Measurements from ENCODE around the gene MEN1. TPM values are rescaled to one million over a fixed set of nuclear protein-coding genes. Genes with fewer than 3 reads are reported as not detected.

Gene MEN1
- total RNA-seq, result 11.3 TPM
- 17.4 TPM for polyA plus RNA-seq

DNA sequence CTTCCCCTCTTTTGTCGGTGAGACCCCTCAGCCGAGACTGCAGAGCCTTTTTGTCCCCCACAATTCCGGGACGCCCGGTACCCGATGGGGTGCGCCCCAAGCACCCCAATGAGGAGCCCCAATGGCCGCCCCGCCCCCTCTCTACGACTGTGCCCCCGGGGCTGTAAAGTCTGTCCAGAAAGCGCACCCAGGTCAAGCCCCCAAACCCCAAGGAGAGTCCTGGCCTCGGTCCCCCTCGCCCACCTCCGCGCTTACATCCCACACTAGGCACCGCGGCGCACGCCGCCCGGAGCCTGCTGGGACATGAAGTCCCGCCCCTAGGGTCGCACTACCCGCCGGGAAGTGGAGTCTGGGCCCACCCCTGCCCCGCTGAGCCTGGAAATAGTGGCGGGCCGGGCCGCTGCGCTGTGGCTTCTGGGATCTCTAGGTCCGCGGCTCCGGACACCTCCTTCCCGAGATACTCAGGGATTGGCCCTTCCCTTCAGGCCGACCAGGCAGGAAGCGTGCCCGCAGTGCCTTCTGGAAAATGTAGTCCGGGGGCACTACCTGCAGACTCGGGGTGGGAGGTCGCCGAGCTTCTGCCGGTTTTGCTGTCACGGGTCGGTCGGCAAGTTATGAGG is at the start of gene MEN1:
Gene MEN1, minus strand, starts transcription at position 281 of the 620 bp plus-strand sequence. CDS start 442 bp downstream, outside the sequence.
- peak; percentile 91 for DNase-seq (ENCODE audit: extremely low spot score)
- Histone ChIP-seq H3K4me1 (ENCODE audit: insufficient read depth) (no peaks in the 10 kb centered on the region), H3K4me3 (ENCODE audit: low read depth, low read length) (peak within 1 kb of the TSS; percentile 72), H3K27ac (ENCODE audit: low read depth) (peak within 1 kb of the TSS; percentile 68), H3K36me3 (ENCODE audit: insufficient read depth) (no peaks in the 10 kb centered on the region)
- whole genome bisulfite sequencing, result under 1% methylated on average over 46 of the region's 46 CpGs

DNA sequence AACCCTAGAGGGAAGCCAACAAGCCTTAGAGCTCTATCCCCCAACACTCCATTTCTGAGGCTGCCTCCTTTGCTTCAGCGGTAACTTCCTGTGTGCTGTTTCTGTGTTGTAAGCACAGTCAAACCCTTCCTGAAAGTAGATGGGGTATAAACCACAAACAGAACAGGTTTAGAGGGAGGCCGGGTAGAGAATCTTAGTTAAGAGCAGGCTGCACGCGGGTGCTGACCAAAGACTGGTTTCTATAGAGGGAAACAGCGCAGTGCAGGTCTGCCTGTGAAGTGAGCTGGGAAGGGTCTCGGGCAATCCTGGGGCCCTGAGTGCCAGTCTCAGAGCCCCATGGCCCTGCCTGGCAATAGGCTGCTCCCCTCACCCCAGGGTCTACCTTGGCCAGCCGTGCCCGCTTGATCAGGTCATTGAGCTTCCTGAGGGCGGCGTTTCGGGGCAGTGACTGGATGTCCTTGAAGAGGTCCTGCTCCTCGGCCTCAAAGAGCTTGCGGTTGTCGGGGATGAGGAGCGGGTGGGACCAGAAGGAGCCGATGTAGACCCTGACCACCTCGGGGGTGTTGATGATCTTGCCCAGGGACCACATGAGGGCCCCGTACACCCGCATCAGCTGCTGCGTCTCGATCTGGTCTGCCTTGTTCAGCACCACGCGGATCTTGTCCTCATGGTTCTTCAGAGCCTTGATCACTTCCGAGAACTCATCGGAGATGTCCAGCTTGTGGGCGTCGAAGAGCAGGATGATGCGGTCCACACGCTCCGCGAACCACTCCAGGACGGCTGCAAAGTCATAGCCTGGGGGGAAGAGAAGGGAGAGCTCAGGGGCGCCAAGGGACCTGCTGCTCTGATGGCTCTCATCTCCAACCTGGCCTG is 49.4 kb upstream of the MEN1 start:
- Histone ChIP-seq H3K4me3 (ENCODE audit: low read depth, low read length) (no peak overlapping the region), H3K36me3 (ENCODE audit: insufficient read depth) (no peaks in the 10 kb centered on the region), H3K4me1 (ENCODE audit: insufficient read depth) (no peaks in the 10 kb centered on the region), H3K27ac (ENCODE audit: low read depth) (no peak overlapping the region)
- no peak for DNase-seq (ENCODE audit: extremely low spot score)
- WGBS, result 89% methylated on average over 33 of the region's 33 CpGs

DNA sequence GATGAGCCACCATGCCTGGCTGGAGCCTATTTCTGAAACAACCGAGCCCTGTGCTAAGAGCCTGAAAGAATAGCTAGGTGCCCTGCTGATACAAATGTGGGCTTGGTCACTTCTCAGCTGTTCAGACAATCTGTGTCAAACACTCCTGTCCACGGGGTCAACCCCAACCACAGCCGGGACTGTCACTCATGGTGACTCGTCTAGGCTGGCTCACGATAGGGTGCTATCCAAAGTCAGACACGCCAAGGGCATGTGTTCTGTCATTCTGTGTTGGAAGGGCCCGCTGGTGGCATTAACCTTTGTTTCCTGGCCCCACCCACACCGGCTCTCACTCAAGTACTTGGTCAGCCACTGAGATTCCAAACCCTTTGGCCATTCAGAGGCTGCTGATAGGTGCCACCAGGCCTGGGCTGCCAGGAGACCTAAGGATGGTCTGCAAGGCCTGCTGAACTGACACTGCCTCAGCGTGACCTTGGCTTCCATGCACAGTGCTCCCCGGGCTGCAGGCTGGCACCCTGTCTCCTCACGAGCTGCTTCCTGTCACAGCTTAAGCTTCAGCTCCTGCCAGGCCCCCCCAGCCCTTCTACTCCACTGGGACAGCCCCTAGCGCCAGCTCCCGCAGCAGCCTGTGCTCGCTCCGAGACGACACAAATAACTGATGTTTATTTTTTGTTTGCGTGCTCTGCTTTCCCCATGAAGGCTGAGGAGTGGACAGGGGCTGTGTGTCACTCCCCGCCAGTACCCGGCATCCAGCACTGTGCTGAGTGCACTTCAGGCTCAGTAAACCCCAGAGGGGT is 48.3 kb upstream of the MEN1 start:
- 82% methylated on average over 19 of the region's 19 CpGs for WGBS
- H3K36me3 ChIP-seq (ENCODE audit: insufficient read depth), result no peaks in the 10 kb centered on the region
- no peaks in the 10 kb centered on the region for H3K4me1 ChIP-seq (ENCODE audit: insufficient read depth)
- no peak for DNase-seq (ENCODE audit: extremely low spot score)
- no peak overlapping the region for H3K4me3 ChIP-seq (ENCODE audit: low read depth, low read length)
- no peak overlapping the region for H3K27ac ChIP-seq (ENCODE audit: low read depth)

DNA sequence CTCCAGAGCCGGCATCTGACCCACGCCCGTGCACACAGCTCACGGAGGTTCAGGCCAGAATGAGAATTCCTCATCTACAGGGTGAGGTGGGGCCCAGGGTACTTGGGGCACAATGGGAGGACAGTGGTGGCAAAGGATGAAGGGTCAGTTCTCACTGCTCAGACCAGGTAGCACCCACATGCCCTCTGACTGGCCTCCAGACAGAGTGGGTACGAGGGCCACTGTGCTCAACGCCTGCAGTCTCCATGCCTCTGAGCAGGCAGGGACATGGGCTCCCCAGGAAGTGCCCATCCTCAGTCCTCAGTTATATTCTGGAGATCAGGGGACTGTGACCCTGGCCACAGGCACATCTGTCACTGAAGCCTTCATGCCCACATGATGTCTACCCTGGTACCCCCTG is 47.1 kb upstream of the MEN1 start:
- H3K36me3 ChIP-seq (ENCODE audit: insufficient read depth), result no peaks in the 10 kb centered on the region
- H3K4me1 ChIP-seq (ENCODE audit: insufficient read depth), result no peaks in the 10 kb centered on the region
- H3K4me3 ChIP-seq (ENCODE audit: low read depth, low read length), result no peak overlapping the region
- no peak for DNase-seq (ENCODE audit: extremely low spot score)
- H3K27ac ChIP-seq (ENCODE audit: low read depth), result no peak overlapping the region
- WGBS, result 91% methylated on average over 6 of the region's 6 CpGs

DNA sequence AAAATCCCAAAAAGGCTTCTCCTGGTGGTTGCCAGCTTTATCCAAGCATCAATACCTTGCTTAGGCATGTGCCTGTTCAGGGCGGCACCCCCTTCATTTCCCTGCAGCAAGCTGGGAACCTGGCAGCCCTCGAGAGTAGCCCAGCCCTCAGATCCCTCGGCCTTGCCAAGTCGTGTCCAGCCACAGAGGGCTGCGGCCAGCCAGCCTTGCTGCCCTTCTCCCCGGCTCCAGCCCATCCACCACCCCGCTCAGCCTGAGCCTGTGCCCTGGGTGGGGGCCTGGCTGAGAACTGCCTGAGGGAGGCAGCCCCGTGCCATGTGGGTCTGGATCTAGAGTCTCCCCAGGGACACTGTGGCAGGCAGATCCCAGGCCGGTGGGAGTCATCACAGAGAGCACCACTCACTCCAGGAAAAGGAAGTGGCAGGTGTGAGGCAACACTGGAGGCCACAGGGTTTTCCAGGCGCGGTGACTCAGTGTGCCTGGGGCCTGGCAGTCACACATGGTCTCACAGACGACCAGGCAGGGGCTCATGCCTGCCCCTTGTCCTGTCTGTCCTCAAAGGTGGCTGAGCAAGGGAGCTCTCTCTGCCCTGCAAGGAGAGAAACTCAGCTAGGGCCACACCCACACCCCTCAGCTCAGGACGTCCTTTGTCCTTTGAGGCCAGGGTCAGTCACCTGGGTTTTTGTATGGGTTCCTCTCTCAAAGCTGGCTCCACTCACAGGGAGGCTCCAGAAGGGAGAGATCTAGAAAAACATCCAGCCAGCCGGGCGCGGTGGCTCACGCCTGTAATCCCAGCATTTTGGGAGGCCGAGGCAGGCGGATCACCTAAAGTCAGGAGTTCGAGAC is 46.3 kb upstream of the MEN1 start:
- H3K4me1 ChIP-seq (ENCODE audit: insufficient read depth), result no peaks in the 10 kb centered on the region
- WGBS, result 64% methylated on average over 20 of the region's 20 CpGs
- H3K27ac ChIP-seq (ENCODE audit: low read depth), result peak overlapping the region; percentile 11
- no peaks in the 10 kb centered on the region for H3K36me3 ChIP-seq (ENCODE audit: insufficient read depth)
- no peak overlapping the region for H3K4me3 ChIP-seq (ENCODE audit: low read depth, low read length)
- DNase-seq (ENCODE audit: extremely low spot score), result no peak

DNA sequence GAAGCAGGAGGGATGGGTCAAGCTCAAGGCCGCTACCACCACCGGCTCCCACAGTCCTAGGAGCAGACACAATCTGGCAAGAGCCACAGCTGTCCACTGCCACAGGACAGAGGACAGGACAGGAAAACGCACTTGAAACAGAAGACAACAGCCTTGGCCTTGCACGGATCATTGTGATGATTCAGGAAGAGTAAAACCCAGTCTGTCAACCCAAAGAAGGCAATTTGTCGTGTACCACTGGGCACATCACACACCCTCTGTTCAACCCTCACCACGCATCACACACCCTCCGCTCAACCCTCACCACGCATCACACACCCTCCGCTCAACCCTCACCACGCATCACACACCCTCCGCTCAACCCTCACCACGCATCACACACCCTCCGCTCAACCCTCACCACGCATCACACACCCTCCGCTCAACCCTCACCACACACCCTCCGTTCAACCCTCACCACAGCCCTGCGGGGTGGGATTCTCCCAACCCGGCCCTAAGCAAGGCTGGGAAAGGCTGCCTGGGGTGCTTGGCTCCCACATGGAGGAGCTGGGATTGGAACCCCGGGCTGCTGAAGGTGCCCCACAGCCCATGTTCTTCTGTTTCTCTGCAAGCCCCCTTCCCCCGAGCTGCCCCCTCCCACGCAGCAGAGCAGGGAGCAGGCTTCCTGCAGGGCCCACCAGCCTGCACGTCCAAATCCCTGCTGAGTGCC is 45.4 kb upstream of the MEN1 start:
- WGBS, result 89% methylated on average over 19 of the region's 22 CpGs
- Histone ChIP-seq H3K36me3 (ENCODE audit: insufficient read depth) (no peaks in the 10 kb centered on the region), H3K4me3 (ENCODE audit: low read depth, low read length) (no peak overlapping the region), H3K27ac (ENCODE audit: low read depth) (peak overlapping the region; percentile 53), H3K4me1 (ENCODE audit: insufficient read depth) (no peaks in the 10 kb centered on the region)
- no peak for DNase-seq (ENCODE audit: extremely low spot score)

DNA sequence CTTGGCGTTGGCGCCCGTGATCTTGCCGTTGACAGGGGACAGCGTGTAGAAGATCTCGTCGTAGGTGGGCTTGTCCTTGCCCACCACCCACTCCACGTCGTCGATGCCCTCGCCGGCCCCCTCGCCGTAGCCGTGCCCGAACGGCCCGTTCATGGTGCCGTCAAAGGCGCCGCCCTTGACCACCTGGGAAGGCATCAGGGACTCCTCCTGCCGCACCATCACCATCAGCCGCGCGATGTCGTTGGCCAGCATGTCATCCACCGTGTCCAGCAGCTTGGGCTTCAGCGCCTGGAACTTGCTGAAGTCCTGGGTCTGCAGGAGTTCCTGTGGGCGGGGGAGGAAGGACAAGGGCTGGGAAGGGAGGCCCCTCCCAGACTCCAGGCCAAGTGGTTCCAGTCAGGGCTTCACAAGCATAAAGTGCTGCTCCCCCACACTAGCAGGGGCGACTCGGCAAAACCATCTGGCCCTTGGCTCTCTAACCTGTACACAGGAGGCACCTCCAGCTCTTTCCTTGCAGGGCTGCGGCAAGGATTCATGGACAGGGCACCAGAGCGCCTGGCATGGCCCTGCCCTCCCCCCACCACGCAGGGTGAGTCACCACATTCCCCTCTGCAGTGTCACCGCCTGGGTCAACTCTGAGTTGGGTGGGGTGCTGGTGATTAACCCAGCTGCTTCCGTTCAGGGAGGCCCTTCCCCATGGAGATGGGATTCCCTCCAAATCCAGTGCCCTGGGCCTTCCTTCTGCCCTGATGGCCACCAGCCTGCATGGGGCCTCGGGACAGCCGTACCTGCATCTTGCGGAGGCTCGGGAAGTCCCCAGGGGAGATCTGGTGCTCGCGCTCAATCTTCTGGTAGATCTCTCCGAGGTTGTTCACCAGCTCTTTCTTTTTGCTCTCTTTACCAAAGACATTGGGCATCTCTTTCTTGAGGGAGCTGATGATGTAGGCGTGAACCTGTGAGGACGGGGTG is 44.5 kb upstream of the MEN1 start:
- DNase-seq (ENCODE audit: extremely low spot score), result no peak
- H3K4me1 ChIP-seq (ENCODE audit: insufficient read depth), result no peaks in the 10 kb centered on the region
- no peaks in the 10 kb centered on the region for H3K36me3 ChIP-seq (ENCODE audit: insufficient read depth)
- 68% methylated on average over 45 of the region's 45 CpGs for WGBS
- H3K4me3 ChIP-seq (ENCODE audit: low read depth, low read length), result no peak overlapping the region
- peak overlapping the region; percentile 53 for H3K27ac ChIP-seq (ENCODE audit: low read depth)

DNA sequence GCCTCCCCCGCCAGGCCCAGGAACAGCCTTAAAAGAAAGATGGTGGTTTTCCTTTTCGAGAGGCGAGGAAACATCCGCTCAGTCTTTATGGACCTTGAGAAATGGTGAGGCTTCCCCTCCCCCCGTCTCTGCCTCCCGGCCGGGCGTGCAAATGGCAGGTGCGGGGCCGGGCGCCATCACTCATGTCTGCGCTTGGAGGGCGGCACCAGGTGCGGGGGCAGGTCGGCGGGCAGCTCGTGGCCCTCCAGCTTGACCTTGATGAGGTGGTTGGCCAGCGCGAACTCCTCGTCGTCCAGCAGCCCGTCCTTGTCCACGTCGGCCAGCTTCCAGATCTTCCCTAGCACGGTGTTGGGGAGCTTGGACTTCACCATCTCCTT is 43.8 kb upstream of the MEN1 start:
- no peaks in the 10 kb centered on the region for H3K36me3 ChIP-seq (ENCODE audit: insufficient read depth)
- no peak for DNase-seq (ENCODE audit: extremely low spot score)
- H3K4me3 ChIP-seq (ENCODE audit: low read depth, low read length), result no peak overlapping the region
- no peak overlapping the region for H3K27ac ChIP-seq (ENCODE audit: low read depth)
- H3K4me1 ChIP-seq (ENCODE audit: insufficient read depth), result no peaks in the 10 kb centered on the region
- WGBS, result 95% methylated on average over 25 of the region's 25 CpGs

DNA sequence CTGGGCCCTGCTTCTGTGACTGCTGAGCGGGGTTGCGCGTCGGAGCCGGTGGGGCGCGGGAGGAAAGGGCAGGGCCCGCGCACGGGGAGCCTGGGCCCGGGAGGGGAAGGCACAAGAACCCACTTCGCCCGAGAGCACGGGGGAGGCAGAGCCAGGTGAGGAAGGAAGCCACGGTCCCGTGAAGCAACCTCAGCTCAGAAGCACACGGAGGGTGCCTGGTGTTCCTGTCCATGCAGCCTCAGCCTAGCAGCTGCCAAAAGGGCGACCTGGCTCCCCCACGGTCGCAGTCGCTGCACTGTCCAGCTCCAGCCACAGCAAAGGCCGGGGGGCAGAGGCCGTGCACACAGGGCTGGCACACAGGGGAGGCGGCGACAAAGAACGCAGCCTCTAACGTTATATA is 43.4 kb upstream of the MEN1 start:
- no peak for DNase-seq (ENCODE audit: extremely low spot score)
- H3K4me1 ChIP-seq (ENCODE audit: insufficient read depth), result no peaks in the 10 kb centered on the region

DNA sequence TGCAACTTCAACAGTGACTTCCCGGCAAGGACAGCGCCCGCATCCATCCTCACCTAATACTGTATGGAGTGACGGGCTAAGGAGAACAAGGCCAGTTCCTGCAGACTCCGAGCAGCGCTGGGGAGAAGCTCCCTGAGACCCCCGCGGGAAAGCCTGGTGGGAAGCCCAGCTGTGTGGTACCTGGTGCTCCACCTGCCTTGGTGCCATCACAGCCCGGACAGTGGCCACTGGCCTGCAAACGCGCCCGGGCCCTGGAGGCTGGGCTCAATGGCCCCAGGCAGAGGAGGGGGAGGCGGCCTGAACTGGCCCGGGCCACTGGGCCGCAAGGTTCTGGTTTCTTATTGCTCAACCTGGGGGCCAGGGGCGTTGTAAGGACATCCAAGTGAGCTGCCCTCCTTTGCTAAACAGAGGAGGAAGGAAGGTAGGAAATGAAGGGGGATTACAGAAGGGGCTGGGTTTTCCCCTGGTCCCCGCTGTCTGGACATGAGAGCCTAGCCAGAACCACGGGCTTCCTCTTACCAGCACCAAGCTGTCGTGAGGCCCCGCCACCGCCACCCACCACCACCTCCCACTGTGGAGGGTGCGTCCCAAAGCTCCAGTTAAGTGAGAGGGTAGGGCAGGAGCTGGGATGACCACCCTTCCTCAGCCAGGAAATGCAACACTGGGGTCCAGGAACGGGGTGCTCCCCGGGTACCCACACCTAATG is 42.6 kb upstream of the MEN1 start:
- 84% methylated on average over 24 of the region's 24 CpGs for WGBS
- DNase-seq (ENCODE audit: extremely low spot score), result no peak

More for the DNA sequence above, 43.4 kb upstream of the MEN1 start:
- Histone ChIP-seq H3K27ac (ENCODE audit: low read depth) (no peak overlapping the region), H3K36me3 (ENCODE audit: insufficient read depth) (no peaks in the 10 kb centered on the region), H3K4me3 (ENCODE audit: low read depth, low read length) (no peak overlapping the region)
- 82% methylated on average over 27 of the region's 27 CpGs for WGBS

DNA sequence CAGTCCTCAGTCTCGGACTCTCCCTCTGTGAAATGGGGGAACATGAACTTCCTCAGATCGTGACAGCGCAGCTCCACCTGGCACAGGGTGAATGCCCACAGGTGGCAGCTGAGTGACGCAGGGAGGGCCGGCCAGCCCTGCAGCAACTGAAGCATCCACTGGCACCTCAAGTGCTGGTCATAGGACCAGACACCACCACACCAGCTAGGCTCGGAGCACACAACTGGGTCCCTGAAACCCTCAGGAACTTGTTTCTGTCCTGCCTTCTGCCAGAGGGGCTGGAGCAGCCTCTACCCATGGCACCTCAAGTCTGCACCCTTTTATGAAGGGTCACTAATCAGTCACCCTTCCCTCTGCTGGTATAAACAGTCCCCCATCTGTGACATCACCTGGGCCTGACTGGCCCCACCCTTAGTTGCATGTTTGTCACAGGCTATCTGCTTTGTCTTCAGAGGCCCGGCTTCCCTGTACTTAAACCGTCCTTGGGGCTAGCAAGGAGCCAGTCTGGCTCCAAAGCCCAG is 41.5 kb upstream of the MEN1 start:
- WGBS, result 84% methylated on average over 8 of the region's 8 CpGs
- H3K27ac ChIP-seq (ENCODE audit: low read depth), result no peak overlapping the region
- no peaks in the 10 kb centered on the region for H3K4me1 ChIP-seq (ENCODE audit: insufficient read depth)
- no peak for DNase-seq (ENCODE audit: extremely low spot score)
- no peaks in the 10 kb centered on the region for H3K36me3 ChIP-seq (ENCODE audit: insufficient read depth)
- no peak overlapping the region for H3K4me3 ChIP-seq (ENCODE audit: low read depth, low read length)

More for the DNA sequence above, 42.6 kb upstream of the MEN1 start:
- H3K36me3 ChIP-seq (ENCODE audit: insufficient read depth), result no peaks in the 10 kb centered on the region
- H3K4me1 ChIP-seq (ENCODE audit: insufficient read depth), result no peaks in the 10 kb centered on the region
- H3K4me3 ChIP-seq (ENCODE audit: low read depth, low read length), result no peak overlapping the region
- H3K27ac ChIP-seq (ENCODE audit: low read depth), result no peak overlapping the region
